GM18873 (cell line): ENCODE results near the gene TMEM154.

ENCODE experiments used
- ATAC-seq: cut with Tn5 transposase; IDR thresholded peaks from one replicate; pipeline ENCODE4 v1.9.1; 2021; ENCODE audit warnings: mild to moderate bottlenecking, moderate library complexity, moderate number of reproducible peaks; ENCODE audit not compliant: unreplicated experiment, low FRiP score

Gene TMEM154

GRCh38 chr4:152640058-152640921 is 39.5 kb downstream of the TMEM154 start:
- no peak for ATAC-seq

DNA sequence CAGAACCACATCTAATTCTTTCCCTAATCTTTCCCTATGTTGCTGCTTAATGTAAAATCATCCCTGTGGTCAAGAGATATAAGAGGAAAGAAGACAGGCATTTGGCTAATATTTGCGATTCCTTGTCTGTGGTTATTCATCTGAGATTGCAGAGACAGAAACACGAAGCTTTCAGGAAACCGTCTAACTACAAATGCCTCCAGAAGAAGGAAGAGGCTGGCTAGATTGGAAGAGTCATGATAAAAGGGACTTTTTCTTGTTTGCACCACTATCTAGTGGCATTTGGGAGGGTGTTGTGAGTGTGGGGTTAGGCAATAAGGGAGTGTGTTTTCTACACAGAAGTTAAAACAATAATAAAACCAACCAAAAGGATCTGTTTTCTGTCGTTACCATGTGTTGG is 43.9 kb downstream of the TMEM154 start:
- ATAC-seq, result no peak

DNA sequence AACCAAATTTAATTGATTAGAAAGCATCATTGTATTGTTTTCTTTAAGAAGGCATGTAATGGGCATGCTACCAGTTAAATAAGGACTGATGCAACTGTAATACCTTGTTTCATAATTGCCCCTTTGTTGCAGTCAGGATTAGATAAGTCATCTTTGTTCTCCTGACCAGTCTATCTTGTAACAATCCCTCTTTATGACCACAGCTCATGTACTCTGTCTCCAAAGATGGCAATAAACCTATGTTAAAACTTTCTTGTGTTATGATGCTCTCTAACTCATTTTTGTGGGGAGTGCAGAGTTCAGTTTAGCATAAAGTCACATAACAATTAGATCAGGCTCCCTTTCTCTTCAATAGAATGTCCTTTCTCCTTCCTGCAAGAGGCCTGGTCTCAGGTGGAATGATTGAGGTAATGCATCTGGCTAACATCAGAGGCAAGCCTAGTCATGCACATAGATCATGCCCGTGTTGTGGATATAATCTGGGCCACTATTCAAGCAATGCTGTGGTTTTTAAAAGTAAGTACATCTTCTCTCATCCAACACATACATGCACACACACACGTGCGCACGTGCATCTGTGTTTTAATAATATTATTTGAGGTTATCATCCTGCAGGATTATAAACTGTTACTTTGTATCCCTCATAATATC is 45.6 kb downstream of the TMEM154 start:
- no peak for ATAC-seq

- no peak for ATAC-seq
These were observed 46.7 kb downstream of the TMEM154 start for GRCh38 chr4:152633118-152633517.

DNA sequence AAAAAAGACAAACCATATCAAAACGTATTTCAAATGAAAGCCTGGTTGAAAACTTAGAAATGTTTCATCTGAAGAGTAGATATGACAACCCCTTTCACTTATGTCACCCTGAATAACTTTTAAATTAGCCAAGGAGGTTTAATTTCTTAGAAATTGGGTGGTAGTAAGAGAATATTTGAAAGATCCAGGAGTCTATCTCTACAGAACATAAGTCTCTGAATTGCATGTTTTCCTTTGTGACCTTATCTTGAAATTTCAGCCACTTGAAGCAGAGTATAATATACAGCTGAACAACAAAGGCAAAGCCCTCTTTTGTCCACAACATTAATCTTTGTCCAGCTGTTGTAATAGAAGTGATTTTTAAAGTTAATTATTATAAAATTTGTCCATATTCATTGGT is 49.5 kb downstream of the TMEM154 start:
- ATAC-seq, result no peak

- no peak for ATAC-seq
These were observed 49.9 kb downstream of the TMEM154 start for GRCh38 chr4:152629908-152630307.

GRCh38 chr4:152628128-152628527 is 51.7 kb downstream of the TMEM154 start:
- no peak for ATAC-seq

DNA sequence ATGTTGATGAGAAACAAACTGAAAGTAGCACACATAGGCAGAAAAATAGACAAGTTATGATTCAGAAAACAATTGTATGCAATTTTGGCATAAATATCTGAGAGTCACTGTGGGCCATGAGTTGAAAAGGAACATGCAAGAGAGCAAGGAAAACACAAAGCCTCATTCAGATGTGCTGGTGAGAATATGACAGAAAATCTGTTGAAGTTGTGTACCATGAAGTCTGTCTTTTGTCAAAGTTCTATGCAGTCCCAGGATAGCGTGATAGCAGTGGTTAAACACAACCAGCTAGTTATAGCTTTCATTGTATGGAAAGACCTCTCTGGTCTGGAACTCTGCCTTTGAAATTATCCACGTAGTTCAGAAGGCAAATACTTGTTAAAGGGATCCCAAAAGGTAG is 53.0 kb downstream of the TMEM154 start:
- ATAC-seq, result no peak

GRCh38 chr4:152620915-152621314 is 58.9 kb downstream of the TMEM154 start:
- no peak for ATAC-seq

DNA sequence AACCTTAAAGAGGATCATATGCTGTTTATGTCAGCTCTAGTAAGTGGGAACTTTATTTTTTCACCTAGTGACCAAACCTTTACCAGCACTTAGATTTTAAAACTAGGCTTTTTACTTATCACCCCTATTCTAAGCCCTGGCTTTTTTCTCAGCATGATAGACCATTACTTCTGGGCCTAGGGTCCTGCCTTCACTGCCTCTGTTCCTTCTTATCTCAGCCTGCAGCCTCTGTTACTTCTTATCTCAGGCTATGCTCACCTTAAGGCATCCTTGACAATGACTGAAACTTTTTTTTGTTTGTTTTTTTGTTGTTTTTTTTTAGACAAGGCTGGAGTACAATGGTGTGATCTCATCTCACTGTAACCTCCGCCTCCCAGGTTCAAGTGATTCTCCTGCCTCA is 59.6 kb downstream of the TMEM154 start:
- no peak for ATAC-seq

DNA sequence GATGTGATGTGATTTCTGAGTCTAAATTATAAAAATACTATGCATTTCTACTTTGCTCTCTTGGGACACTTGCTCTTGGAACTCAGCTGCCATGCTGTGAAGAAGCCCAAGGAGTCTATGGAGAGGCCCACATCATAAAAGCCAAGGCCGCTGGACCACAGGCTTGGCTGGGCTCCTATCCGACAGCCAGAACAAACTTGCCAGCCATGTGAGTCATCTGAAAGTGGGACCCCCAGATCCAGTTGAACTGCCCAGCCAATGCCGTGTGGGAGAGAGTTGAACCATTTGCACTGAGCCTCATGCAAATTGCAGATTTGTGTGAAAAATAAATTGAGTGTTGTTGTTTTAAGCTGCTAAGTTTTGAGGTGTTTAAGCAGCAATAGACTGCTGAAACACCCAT is 60.2 kb downstream of the TMEM154 start:
- no peak for ATAC-seq

DNA sequence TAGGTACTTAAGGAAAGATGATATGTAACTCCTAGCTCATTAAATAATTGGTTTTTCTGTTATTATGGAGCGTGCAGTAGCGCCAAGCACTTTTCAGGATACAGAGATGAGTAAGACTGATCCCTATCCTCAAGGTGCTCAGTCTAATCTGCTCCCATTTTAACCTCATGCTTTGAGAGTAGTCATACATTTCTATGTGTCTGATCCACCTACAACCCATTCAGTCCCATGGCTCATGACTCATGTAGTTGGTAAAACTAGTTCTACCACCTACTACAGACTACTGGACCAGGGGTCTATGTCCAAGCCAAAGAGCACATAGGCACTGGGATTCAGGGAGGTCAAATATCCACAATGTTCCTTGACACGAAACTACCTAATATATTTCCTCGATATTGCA is 60.8 kb downstream of the TMEM154 start:
- no peak for ATAC-seq

- ATAC-seq, result no peak
These were observed 63.0 kb downstream of the TMEM154 start for GRCh38 chr4:152616804-152617203.

DNA sequence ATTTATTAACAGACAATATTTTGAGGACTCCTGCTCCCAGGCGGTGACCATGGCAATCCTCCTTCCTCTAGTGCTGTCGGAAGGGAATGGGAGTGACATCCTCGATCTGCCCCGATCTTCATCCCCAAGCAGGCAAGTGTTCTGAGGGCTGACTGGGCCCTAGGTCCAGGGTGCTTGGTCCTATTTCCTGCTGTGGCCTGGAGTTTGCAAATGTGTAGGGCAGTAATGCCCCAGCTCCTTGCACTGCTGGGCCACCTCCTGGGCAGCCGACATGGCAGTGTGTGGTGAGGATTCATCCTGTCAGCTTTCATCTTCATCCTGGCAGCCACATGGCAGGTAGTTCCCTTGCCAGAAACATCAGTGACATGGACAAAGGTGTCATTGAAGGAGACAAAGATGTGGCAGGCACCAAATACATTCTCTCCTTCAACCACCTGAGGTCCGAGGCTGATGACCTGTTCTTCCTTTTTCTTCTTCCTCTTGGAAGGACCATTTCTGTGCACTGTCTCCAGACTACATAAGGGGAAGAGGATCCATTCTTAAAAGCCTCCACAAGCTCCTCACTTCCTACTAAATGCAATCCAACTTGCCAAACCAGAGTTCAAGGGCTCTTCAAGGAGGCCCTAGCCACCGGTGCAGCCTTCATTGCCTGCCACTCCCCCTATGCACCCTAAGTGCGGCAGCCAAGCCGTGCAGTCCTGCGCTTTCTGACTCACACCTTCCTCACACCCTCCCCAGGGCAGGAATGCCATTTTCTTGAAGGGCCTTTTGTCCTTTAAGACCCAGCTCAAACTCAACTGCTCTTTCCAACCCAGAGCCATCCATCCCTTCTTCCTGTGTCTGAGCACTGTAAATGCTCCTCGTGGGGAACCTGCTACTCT is 65.7 kb downstream of the TMEM154 start:
- ATAC-seq, result no peak

DNA sequence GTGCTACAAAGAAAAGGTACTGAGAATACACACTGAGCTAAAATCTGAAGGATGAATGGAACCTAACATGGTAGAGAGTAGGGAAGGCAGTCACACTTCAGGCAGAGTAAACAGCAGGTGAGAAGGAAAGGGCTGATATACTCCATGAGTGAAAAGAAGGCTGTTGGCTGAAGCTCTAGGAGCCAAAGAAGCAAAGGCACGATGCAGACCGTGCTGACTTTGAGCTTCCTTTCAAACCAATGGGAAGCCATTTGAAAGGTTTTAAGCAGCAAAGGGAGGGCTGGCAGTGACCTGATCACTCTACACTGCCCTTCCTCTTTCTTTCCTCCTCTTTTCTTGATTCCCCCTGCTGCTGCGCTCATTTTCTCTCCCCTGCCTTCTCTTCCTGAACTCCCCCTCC is 66.4 kb downstream of the TMEM154 start:
- ATAC-seq, result no peak

DNA sequence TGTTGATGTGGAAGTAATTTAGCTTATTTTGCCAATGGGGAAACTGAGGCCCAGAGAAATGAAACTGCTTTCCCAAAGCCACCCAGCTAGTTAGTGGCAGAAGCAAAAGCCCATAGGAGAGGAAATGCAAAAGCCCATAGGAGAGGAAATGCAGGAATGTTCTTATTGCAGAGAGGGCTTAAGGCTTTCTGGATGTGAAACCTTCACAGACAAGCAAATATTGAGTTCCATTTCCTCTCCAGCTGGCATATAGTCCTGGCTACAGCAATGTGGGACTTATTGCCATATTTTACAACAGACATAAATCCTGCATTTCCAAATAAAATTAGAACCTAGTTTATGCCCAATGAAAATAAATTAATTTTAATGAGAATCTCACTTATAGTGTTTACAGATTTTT is 69.7 kb downstream of the TMEM154 start:
- ATAC-seq, result no peak

- no peak for ATAC-seq
These were observed 70.3 kb downstream of the TMEM154 start for GRCh38 chr4:152609481-152609880.

GRCh38 chr4:152607178-152607577 is 72.6 kb downstream of the TMEM154 start:
- no peak for ATAC-seq

GRCh38 chr4:152606753-152607152 is 73.0 kb downstream of the TMEM154 start:
- ATAC-seq, result no peak

- ATAC-seq, result no peak
These were observed 74.0 kb downstream of the TMEM154 start for GRCh38 chr4:152605641-152606335.
